Neural crest cell (in vitro differentiated cells): ENCODE measurements around the gene FLT3. TPM values are rescaled to one million over a fixed set of nuclear protein-coding genes. Genes with fewer than 3 reads are reported as not detected.
A peak's percentile ranks its signal among the peaks of the same experiment; 100 is the strongest.

Experiments used
- DNase-seq: peaks from one replicate; pipeline ENCODE4 v3.0.0; 2021; ENCODE audit warnings: low read depth, mixed read lengths, low spot score
- H3K27ac Mint-ChIP-seq: one replicate; pipeline ENCODE4 v1.8.0; 2021; ENCODE audit warnings: mild to moderate bottlenecking, mixed read lengths; ENCODE audit not compliant: unreplicated experiment
- H3K27me3 Mint-ChIP-seq: 2 replicates; pipeline ENCODE4 v1.8.0; 2021; ENCODE audit warnings: low read depth, mild to moderate bottlenecking, mixed read lengths
- H3K36me3 Mint-ChIP-seq: 2 replicates; pipeline ENCODE4 v1.8.0; 2021; ENCODE audit warnings: low read depth, mild to moderate bottlenecking, mixed read lengths
- H3K4me1 Mint-ChIP-seq: 2 replicates; pipeline ENCODE4 v1.8.0; 2021; ENCODE audit warnings: mixed read lengths
- H3K4me3 Mint-ChIP-seq: one replicate; pipeline ENCODE4 v1.8.0; 2021; ENCODE audit warnings: mild to moderate bottlenecking, mixed read lengths
- H3K9me3 Mint-ChIP-seq: 2 replicates; pipeline ENCODE4 v1.8.0; 2021; ENCODE audit warnings: mixed read lengths
- CTCF ChIP-seq: fragments of 200-600 bp; sonication (generic); conservative IDR thresholded peaks from 2 replicates; pipeline ENCODE4 v1.5.0; 2021; ENCODE audit warnings: antibody characterized with exemption, mild to moderate bottlenecking
- total RNA-seq: library from RNA; stranded (reverse); gene quantifications from 2 replicates; pipeline ENCODE4 v1.2.1, GENCODE V29; 2021

FLT3 gene
- total RNA-seq, 1 donor from 2014 or later: not detected

GRCh38 chr13:27969082-27969865 lies 131.1 kb downstream of the FLT3 start, which contains the start of gene CDX2:
TSS of gene CDX2 (minus strand) at chr13:27969315. CDS start at chr13:27969006, 309 bp downstream.
- DNase-seq: no peak
- H3K4me1 Mint-ChIP-seq: peaks cover 33% of the 10 kb centered on the region
- peak within 1 kb of the TSS; percentile 52 for H3K4me3 Mint-ChIP-seq
- no peaks in the 10 kb centered on the region for H3K36me3 Mint-ChIP-seq
- TF ChIP-seq CTCF: no peak
- H3K9me3 Mint-ChIP-seq: no peaks in the 10 kb centered on the region
- peaks cover 100% of the 10 kb centered on the region for H3K27me3 Mint-ChIP-seq
- no peak within 1 kb of the TSS for H3K27ac Mint-ChIP-seq

- TF ChIP-seq CTCF: no peak
- peaks cover 33% of the 10 kb centered on the region for H3K4me1 Mint-ChIP-seq
- no peaks in the 10 kb centered on the region for H3K9me3 Mint-ChIP-seq
- H3K36me3 Mint-ChIP-seq: no peaks in the 10 kb centered on the region
- no peak overlapping the region for H3K4me3 Mint-ChIP-seq
- peaks cover 100% of the 10 kb centered on the region for H3K27me3 Mint-ChIP-seq
- no peak for DNase-seq
- H3K27ac Mint-ChIP-seq: no peak overlapping the region
Observed at GRCh38 chr13:27968316-27969081, 131.9 kb downstream of the FLT3 start.

- Mint-ChIP-seq H3K9me3 (no peaks in the 10 kb centered on the region), H3K27ac (no peak overlapping the region), H3K4me3 (peak overlapping the region; percentile 34), H3K36me3 (no peaks in the 10 kb centered on the region), H3K27me3 (peaks cover 100% of the 10 kb centered on the region), H3K4me1 (peaks cover 33% of the 10 kb centered on the region)
- no peak for DNase-seq
- no peak for TF ChIP-seq CTCF
Observed at GRCh38 chr13:27967736-27968315, 132.6 kb downstream of the FLT3 start.

GRCh38 chr13:27967203-27967735 lies 133.1 kb downstream of the FLT3 start:
- DNase-seq: no peak
- TF ChIP-seq CTCF: no peak
- H3K27me3 Mint-ChIP-seq: peaks cover 100% of the 10 kb centered on the region
- peaks cover 33% of the 10 kb centered on the region for H3K4me1 Mint-ChIP-seq
- H3K9me3 Mint-ChIP-seq: no peaks in the 10 kb centered on the region
- H3K27ac Mint-ChIP-seq: no peak overlapping the region
- peak overlapping the region; percentile 67 for H3K4me3 Mint-ChIP-seq
- no peaks in the 10 kb centered on the region for H3K36me3 Mint-ChIP-seq

- Mint-ChIP-seq H3K27me3 (peaks cover 100% of the 10 kb centered on the region), H3K27ac (no peak overlapping the region), H3K4me1 (peaks cover 33% of the 10 kb centered on the region), H3K36me3 (no peaks in the 10 kb centered on the region), H3K4me3 (no peak overlapping the region), H3K9me3 (no peaks in the 10 kb centered on the region)
- DNase-seq: no peak
- TF ChIP-seq CTCF: no peak
Observed at GRCh38 chr13:27966641-27967202, 133.7 kb downstream of the FLT3 start.
